Sigmoid colon (tissue), 7 donors: Measurements from ENCODE around the gene ERGIC1. TPM values are rescaled to one million over a fixed set of nuclear protein-coding genes. Genes with fewer than 3 reads are reported as not detected.
A peak's percentile ranks its signal among the peaks of the same experiment; 100 is the strongest.

ENCODE experiments used
- DNase-seq: peaks from one replicate; pipeline ENCODE4 v3.0.0-alpha.2; 2019
- H3K27ac ChIP-seq, 4 donors: fragments of 200-600 bp; sonication (generic); one replicate each; pipeline ENCODE4 v1.5.1; 2016 to 2019; ENCODE audit warnings: mild to moderate bottlenecking in 1 of 4
- H3K27me3 ChIP-seq, 3 donors: fragments of 200-600 bp; sonication (generic); one replicate each; pipeline ENCODE4 v1.5.1; 2019; ENCODE audit warnings: mild to moderate bottlenecking in 1 of 3
- H3K36me3 ChIP-seq, 4 donors: fragments of 200-600 bp; sonication (generic); one replicate each; pipeline ENCODE4 v1.5.1; 2016 to 2019
- H3K4me1 ChIP-seq, 4 donors: fragments of 200-600 bp; sonication (generic); one replicate each; pipeline ENCODE4 v1.5.1; 2017 to 2019
- H3K4me3 ChIP-seq, 4 donors: fragments of 200-600 bp; sonication (generic); one replicate each; pipeline ENCODE4 v1.5.1; 2017 to 2019; ENCODE audit warnings: mild to moderate bottlenecking in 2 of 4, moderate library complexity in 1 of 4
- H3K9me3 ChIP-seq, 4 donors: fragments of 200-600 bp in 3 of 4; sonication (generic) in 3 of 4; one replicate each; pipeline versions ENCODE4 v1.5.1 to v1.6.1; 2013 to 2019
- CTCF ChIP-seq, 4 experiments: fragments of 450-650 bp in 3 of 4; fragments of 200-600 bp in 1 of 4; IDR thresholded peaks; one replicate each; pipeline ENCODE4 v1.5.1; 2016 to 2019; ENCODE audit warnings: antibody characterized with exemption in 4 of 4, mild to moderate bottlenecking in 3 of 4, moderate library complexity in 2 of 4
- EP300 ChIP-seq, 4 donors: sonication (generic); formaldehyde crosslinking; IDR thresholded peaks; one replicate each; pipeline ENCODE4 v1.6.1; 2017; ENCODE audit warnings: antibody characterized with exemption in 4 of 4
- POLR2A ChIP-seq, 2 donors: fragments of 450-650 bp; IDR thresholded peaks; one replicate each; pipeline ENCODE4 v1.6.1; 2016; ENCODE audit warnings: antibody characterized with exemption in 2 of 2, mild to moderate bottlenecking in 2 of 2, moderate library complexity in 2 of 2
- POLR2AphosphoS5 ChIP-seq, 4 donors: sonication (generic); formaldehyde crosslinking; IDR thresholded peaks; one replicate each; pipeline ENCODE4 v1.6.1; 2017; ENCODE audit warnings: antibody characterized with exemption in 4 of 4
- WGBS, 2 donors: extraction: QIAGEN DNeasy Blood & Tissue Kit; methylation state at CpG; one replicate each; pipeline ENCODE4 v1.1.7; 2013; 5-methylcytosine and 5-hydroxymethylcytosine counted together
- intact Hi-C: fragments of 100-400 bp; cut with DNase I; formaldehyde crosslinking; loops from one replicate; pipeline ENCODE4 v1.15.1; 2023
- polyA plus RNA-seq, 3 donors: library from polyadenylated mRNA; stranded (reverse); fragments of 200-250 nt; gene quantifications; one replicate each; pipeline ENCODE4 v1.2.3, GENCODE V29; 2013
- total RNA-seq, 4 donors: library from RNA; depleted of rRNA; stranded (reverse); fragments of >200 nt; gene quantifications; one replicate each; pipeline ENCODE4 v1.1.0, GENCODE V29; 2016
- donor health status: healthy with polysubstance abuse.
- donor health status: Bipolar disorder and iron deficiency.
- donor health status: healthy.

Gene ERGIC1
- total and polyA plus RNA-seq, 7 donors = 80.6 to 160 (median 117) TPM

- H3K27me3 ChIP-seq = no peaks in the 10 kb centered on the region
- H3K9me3 ChIP-seq = no peaks in the 10 kb centered on the region
- peaks cover 0 to 25% (median 18%) of the 10 kb centered on the region in 4 donors for H3K4me1 ChIP-seq
- 79 to 85% methylated on average over 2 of the region's 2 CpGs for WGBS, 2 donors
- no peak overlapping the region for H3K4me3 ChIP-seq
- H3K27ac ChIP-seq = peak overlapping the region; percentile 63 to 96 (median 74)
- no peak for DNase-seq
- TF ChIP-seq POLR2AphosphoS5 (IDR thresholded peaks at IDR 0.05) (no peak), CTCF (IDR thresholded peaks at IDR 0.05) (no peak), POLR2A (IDR thresholded peaks at IDR 0.05) (no peak), EP300 (IDR thresholded peaks at IDR 0.05) (no peak)
- H3K36me3 ChIP-seq = peaks cover 15 to 40% (median 22%) of the 10 kb centered on the region in 4 donors
- intact Hi-C loops = no loop called here
Measured at GRCh38 chr5:172911628-172911880, 77.5 kb downstream of the ERGIC1 start.

GRCh38 chr5:172911976-172912375 lies 77.9 kb downstream of the ERGIC1 start:
- H3K27ac ChIP-seq = peak overlapping the region; percentile 63 to 96 (median 74)
- H3K27me3 ChIP-seq = no peaks in the 10 kb centered on the region
- intact Hi-C loops = no loop called here
- peaks cover 15 to 40% (median 22%) of the 10 kb centered on the region in 4 donors for H3K36me3 ChIP-seq
- peaks cover 0 to 21% (median 14%) of the 10 kb centered on the region in 4 donors for H3K4me1 ChIP-seq
- no peaks in the 10 kb centered on the region for H3K9me3 ChIP-seq
- H3K4me3 ChIP-seq = no peak overlapping the region
- 96 to 98% methylated on average over 1 of the region's 1 CpG for WGBS, 2 donors
- TF ChIP-seq CTCF (IDR thresholded peaks at IDR 0.05) = no peak
- no peak for TF ChIP-seq POLR2AphosphoS5 (IDR thresholded peaks at IDR 0.05)
- TF ChIP-seq POLR2A (IDR thresholded peaks at IDR 0.05) = no peak
- TF ChIP-seq EP300 (IDR thresholded peaks at IDR 0.05) = no peak
- no peak for DNase-seq

- no peak for TF ChIP-seq CTCF (IDR thresholded peaks at IDR 0.05)
- no peak for TF ChIP-seq EP300 (IDR thresholded peaks at IDR 0.05)
- TF ChIP-seq POLR2A (IDR thresholded peaks at IDR 0.05) = no peak
- TF ChIP-seq POLR2AphosphoS5 (IDR thresholded peaks at IDR 0.05) = no peak
- peaks cover 0 to 10% (median 4%) of the 10 kb centered on the region in 4 donors for H3K4me1 ChIP-seq
- H3K9me3 ChIP-seq = no peaks in the 10 kb centered on the region
- intact Hi-C loops = no loop called here
- WGBS, 2 donors = 94 to 95% methylated on average over 11 of the region's 11 CpGs
- no peak for DNase-seq
- H3K27ac ChIP-seq = peak overlapping the region in 2 of 4 donors; percentile 68 to 96
- H3K27me3 ChIP-seq = no peaks in the 10 kb centered on the region
- H3K36me3 ChIP-seq = peaks cover 15 to 40% (median 22%) of the 10 kb centered on the region in 4 donors
- H3K4me3 ChIP-seq = no peak overlapping the region
Measured at GRCh38 chr5:172913117-172913850, 79.2 kb downstream of the ERGIC1 start.

- peaks cover 15 to 42% (median 22%) of the 10 kb centered on the region in 4 donors for H3K36me3 ChIP-seq
- intact Hi-C loops = no loop called here
- peak overlapping the region in 1 of 4 donors; percentile 89 for H3K27ac ChIP-seq
- H3K4me3 ChIP-seq = no peak overlapping the region
- TF ChIP-seq EP300 (IDR thresholded peaks at IDR 0.05) (no peak), POLR2A (IDR thresholded peaks at IDR 0.05) (no peak), CTCF (IDR thresholded peaks at IDR 0.05) (no peak), POLR2AphosphoS5 (IDR thresholded peaks at IDR 0.05) (no peak)
- H3K9me3 ChIP-seq = no peaks in the 10 kb centered on the region
- WGBS, 2 donors = 96% methylated on average over 10 of the region's 10 CpGs
- H3K27me3 ChIP-seq = no peaks in the 10 kb centered on the region
- no peak for DNase-seq
- H3K4me1 ChIP-seq = peaks cover 0 to 24% (median 19%) of the 10 kb centered on the region in 4 donors
Measured at GRCh38 chr5:172915514-172915913, 81.5 kb downstream of the ERGIC1 start.
